AML-193 (cell line): Measurements from ENCODE around the gene NUDT22.

Source experiments
- DNase-seq, 2 experiments: peaks; one replicate each; lab custom pipeline; 2025; lab: John Stamatoyannopoulos, UW

Gene NUDT22

DNA sequence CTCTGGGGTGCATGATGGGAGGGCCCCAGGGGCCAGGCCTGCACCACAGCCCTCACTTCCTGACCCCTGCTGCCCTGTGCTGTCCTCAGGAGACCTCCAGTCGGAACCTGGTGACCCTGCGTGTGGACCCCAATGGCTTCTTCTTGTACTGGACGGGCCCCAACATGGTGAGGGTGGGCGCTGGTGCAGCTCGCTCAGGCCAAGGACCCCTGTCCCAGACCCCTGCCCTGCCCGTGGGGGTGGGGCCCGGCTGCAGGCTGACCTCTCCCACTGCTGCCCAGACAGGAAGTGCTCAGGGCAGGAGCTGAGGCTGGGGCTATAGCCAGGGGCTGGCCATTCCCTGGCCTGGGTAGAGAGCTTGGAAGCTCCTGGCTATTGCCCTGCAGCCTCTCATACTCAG lies 28.3 kb downstream of the NUDT22 start:
- no peak for DNase-seq

DNA sequence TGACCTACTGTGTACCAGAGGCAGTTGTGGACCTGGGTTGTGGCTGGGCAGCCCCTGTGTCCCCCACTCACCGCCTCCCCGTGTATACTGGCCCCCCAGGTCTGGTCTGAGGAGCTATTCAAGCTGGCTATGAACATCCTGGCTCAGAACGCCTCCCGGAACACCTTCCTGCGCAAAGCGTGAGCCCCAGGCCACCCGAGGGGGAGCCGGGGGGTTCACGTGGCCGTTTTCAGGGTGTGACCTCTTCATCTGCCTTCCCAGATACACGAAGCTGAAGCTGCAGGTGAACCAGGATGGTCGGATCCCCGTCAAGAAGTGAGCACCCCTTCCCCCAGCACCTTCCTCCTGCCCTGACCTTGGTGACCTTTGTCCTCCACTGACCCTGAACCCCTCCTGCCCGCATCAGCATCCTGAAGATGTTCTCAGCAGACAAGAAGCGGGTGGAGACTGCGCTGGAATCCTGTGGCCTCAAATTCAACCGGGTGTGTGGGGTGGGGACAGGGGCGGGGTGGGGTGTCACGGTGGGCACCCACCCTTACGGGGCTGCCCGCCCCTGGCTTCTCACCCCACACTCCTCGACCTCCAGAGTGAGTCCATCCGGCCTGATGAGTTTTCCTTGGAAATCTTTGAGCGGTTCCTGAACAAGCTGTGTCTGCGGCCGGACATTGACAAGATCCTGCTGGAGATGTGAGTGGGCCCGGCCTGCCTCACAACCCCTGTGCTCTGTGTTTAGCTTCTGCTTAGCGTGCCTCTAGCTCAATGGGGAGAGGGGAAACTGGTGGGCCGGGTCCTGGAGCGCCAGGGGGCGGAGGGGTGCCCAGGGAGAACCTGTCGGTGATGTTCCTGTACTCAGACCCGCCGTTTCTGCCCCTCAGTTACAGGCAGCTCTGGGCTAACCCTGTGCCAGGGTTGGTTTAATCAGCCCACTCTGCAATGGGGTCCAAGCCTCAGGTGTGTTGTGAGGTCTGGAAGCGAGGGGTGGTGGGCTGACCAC lies 29.4 kb downstream of the NUDT22 start:
- DNase-seq, result no peak

DNA sequence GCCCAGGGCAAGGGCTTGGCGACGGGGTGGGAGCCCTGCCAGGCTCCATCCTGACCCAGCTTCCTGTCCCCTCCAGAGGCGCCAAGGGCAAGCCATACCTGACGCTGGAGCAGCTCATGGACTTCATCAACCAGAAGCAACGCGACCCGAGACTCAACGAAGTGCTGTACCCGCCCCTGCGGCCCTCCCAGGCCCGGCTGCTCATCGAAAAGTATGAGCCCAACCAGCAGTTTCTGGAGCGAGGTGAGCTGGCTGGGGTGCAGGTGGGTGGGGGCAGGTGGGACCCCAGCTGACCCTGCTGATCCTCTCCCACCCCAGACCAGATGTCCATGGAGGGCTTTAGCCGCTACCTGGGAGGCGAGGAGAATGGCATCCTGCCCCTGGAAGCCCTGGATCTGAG lies 30.2 kb downstream of the NUDT22 start:
- no peak for DNase-seq

DNA sequence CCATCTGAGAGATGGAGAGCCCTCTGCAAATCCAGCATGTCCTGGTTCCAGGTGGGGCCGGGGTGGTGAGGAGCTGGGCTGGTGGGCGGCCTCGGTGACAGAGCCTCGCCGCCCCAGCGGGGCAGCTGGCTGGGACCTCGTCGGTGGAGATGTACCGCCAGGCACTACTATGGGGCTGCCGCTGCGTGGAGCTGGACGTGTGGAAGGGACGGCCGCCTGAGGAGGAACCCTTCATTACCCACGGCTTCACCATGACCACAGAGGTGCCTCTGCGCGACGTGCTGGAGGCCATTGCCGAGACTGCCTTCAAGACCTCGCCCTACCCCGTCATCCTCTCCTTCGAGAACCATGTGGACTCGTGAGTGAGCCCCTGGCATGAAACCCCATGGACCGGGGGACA lies 32.3 kb downstream of the NUDT22 start:
- no peak for DNase-seq

DNA sequence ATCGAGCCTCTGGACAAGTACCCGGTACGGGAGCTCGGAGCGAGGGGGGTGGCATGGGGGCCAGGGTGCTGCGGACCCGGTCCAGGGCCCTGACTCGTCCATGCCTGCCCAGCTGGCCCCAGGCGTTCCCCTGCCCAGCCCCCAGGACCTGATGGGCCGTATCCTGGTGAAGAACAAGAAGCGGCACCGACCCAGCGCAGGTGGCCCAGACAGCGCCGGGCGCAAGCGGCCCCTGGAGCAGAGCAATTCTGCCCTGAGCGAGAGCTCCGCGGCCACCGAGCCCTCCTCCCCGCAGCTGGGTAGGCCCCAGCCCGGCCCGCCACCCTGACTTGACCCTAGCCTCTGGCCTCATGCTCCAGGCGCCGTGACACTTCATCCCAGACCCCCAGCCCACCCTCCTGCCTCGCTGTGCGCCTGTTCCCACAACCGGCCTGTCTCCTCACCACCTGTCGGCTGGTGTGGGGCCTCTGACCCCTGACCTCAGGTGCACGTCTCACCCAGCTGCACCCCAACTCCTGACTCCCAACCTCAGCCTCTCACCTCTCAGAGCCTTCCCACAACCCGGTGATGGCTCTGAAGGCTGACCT lies 33.0 kb downstream of the NUDT22 start:
- DNase-seq, result no peak

DNA sequence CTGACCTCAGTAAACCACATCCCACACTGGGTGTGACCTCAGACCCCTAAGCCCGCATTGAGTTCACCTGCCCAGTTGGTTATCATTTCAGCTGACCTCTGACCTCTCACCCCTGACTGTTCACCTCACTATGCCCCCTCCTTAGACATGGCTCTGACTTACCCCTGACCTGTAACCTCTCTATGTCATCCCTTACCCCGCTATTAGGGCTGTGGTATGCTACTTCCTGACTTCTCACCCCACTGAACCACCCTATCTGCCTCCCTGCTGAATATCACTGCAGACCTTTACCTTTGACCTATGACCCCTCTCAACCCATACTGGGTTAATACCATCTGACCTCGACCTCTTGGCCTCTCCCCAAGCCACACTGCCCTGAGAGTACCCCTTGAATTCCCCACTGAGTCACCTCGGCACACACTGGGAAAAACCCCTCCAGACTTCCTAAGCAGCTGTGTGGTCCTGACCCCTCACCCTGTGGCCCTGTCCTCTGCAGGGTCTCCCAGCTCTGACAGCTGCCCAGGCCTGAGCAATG lies 33.5 kb downstream of the NUDT22 start:
- no peak for DNase-seq

DNA sequence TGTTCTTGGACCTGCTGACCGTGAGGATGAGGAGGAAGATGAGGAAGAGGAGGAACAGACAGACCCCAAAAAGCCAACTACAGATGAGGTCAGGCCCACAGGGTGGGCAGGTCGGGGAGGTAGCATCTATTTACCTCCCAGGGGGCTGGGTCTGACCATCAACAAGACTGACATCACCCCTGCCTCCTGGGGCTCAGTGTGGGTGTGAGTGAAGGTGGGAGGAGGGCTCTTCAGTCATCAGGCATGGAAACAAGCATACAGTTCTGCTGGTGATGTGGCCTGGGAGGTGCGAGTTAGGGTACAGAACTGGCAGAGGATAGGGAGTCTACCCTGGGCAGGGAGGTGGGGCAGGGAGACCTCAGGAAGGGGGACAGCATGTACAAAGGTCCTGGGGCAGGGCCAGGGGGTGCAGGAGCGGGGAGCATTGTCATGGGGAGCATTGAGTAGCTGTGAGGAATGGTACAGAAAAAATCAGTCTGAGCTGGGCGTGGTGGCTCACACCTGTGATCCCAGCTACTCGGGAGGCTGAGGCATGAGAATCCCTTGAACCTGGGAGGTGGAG lies 34.2 kb downstream of the NUDT22 start:
- no peak for DNase-seq

DNA sequence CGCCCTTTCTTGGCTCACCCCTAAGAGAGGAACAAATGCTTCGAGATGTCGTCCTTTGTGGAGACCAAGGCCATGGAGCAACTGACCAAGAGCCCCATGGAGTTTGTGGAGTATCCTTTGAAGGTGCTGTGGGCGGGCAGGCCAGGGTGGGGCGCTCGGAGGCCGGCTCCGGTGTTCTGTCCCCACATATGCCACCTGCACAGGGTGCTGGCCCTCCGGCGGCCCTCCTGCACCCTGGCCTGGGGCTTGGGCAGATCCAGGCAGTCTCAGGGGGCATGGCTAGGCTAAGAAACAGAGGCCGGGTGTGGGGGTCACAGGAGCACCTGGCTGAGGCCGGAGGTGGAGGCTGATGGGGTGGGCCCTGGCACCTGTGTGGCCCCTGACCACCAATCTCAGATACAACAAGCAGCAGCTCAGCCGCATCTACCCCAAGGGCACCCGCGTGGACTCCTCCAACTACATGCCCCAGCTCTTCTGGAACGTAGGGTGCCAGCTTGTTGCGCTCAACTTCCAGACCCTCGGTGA lies 35.5 kb downstream of the NUDT22 start:
- DNase-seq, result no peak

DNA sequence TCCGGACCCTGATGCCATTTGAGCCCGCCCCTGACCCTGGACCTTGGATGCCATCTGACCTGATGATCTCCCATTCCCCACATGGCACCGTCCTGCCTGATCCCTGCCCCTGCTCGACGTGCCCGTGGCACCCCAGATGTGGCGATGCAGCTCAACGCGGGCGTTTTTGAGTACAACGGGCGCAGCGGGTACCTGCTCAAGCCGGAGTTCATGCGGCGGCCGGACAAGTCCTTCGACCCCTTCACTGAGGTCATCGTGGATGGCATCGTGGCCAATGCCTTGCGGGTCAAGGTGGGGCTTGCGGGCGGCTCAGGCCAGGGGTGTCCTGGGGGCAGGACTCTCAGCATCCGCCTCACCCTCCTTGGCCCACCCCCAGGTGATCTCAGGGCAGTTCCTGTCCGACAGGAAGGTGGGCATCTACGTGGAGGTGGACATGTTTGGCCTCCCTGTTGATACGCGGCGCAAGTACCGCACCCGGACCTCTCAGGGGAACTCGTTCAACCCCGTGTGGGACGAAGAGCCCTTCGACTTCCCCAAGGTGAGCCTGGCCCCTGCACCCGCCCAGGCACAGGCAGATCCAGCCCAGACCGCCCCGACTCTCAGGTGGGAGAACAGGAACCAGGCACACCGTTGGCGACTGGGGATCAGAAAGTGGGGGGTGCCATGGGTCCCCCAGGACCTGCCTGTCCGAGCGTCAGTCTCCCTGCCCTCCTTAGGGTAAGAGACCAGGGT lies 36.4 kb downstream of the NUDT22 start:
- DNase-seq, result no peak

DNA sequence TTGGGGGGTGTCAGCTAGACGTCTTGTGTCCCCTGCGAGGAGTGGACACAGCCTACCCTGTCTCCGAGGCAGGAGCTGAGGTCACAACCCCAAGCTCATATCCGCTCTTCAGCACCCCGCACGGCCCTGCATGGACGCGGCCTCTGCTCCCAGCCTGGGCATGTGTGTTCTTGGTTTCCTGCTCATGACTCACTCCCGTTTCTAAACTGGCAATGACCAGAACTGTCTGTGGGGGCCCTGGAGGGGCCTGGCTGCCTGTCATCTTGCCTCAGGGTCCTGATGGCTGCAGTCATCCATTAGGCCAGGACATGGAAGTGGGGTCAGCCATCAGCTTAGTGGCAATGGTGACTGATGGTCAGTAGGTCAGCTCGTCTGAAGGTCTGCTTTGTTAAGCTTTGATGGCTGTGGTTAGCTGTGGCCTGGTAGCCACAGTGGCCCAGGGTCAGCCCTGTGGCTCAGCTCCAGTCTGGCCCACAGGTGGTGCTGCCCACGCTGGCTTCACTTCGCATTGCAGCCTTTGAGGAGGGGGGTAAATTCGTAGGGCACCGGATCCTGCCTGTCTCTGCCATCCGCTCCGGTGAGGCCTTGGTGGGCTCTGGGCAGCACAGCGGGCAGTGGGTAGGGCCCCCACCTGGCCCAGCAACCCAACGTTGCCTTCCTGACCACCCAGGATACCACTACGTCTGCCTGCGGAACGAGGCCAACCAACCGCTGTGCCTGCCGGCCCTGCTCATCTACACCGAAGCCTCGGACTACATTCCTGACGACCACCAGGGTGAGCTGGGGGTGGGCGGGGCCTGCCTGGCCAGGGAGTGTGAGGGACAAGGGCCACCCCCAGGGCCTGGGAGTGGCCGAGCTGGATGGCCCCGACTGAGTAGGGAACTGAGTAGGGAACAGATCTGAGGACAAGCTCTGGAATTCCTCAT lies 37.2 kb downstream of the NUDT22 start:
- DNase-seq, result no peak

DNA sequence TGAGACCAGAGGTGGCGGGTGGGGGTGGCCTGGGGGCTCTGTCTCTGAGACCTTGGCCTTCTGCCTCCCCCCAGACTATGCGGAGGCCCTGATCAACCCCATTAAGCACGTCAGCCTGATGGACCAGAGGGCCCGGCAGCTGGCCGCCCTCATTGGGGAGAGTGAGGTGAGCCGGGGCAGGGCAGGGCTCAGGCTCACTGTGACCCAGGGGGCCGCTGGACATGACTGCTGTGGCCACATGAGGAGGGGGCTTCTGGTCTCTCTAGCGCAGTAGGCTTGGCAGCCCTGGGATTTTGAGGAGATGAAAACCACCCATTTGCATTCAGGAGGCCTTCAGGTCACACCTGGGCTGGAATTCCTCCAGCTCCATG lies 37.9 kb downstream of the NUDT22 start:
- DNase-seq, result no peak

DNA sequence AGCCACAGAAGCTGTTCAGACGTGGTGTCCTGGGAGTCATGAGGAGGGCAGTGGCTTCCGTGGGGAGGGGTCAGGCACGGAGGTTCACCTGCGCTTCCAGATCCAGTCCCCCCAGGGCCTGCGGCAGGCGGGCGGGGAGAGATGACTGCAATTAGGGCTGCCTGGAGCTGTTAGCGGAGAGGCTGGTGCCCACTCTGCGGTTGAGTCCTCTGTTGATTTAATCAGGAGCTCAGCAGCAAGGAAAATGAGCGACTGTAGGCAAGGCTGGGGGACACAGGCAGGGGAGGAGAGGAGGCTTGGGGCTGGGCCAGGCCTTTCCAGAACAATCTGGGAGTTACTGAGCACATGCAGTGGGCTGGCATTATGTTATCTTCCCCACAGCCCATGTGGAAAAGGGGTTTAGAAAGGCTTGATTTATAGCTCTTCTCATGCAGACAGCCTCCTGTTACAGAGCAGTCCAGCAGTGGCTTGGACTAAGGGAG lies 38.3 kb downstream of the NUDT22 start:
- no peak for DNase-seq

DNA sequence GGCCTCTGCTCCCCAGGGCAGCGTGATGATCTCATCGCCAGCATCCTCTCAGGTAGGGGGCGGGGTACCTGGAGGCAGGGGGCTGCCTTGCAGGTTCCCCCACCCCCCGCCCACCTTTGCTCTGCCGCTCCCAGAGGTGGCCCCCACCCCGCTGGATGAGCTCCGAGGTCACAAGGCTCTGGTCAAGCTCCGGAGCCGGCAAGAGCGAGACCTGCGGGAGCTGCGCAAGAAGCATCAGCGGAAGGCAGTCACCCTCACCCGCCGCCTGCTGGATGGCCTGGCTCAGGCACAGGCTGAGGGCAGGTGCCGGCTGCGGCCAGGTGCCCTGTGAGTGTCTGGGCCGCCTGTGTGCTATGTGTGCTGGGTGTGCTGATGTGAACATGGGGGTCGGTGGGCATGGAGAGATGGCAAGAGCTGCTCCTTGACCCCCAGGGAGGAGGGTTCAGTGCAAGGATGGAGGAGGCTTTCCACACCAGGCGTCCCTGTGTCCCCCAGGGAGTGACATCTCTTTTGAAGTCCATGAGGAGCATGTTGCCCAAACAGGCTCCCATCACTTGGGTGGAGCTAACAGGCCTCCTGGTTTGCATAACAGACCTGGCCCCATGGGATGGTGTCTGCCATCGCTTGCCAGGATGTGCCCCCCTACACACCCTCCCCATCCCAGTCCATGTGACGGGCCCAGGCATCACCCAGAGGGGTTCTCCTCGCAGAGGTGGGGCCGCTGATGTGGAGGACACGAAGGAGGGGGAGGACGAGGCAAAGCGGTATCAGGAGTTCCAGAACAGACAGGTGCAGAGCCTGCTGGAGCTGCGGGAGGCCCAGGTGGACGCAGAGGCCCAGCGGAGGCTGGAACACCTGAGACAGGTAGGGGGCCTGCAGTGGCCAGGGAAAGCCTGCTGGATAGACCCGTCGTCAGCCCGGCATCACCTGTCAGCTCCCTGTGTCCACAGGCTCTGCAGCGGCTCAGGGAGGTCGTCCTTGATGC lies 39.4 kb downstream of the NUDT22 start:
- no peak for DNase-seq

DNA sequence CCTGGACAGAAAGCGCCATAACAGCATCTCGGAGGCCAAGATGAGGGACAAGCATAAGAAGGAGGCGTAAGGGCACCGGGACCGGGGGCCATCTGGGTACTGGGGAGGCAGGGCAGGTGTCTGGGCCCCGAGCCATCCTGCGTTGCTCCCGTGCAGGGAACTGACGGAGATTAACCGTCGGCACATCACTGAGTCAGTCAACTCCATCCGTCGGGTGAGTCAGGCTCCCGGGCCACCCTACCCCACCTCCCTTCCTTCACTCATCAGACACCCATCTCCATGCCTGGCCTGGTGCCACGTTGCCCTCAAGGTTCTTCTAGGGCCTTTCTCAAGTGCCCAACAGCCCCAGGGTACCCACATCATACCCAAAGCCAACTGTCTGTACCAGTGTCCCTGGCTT lies 40.3 kb downstream of the NUDT22 start:
- no peak for DNase-seq

DNA sequence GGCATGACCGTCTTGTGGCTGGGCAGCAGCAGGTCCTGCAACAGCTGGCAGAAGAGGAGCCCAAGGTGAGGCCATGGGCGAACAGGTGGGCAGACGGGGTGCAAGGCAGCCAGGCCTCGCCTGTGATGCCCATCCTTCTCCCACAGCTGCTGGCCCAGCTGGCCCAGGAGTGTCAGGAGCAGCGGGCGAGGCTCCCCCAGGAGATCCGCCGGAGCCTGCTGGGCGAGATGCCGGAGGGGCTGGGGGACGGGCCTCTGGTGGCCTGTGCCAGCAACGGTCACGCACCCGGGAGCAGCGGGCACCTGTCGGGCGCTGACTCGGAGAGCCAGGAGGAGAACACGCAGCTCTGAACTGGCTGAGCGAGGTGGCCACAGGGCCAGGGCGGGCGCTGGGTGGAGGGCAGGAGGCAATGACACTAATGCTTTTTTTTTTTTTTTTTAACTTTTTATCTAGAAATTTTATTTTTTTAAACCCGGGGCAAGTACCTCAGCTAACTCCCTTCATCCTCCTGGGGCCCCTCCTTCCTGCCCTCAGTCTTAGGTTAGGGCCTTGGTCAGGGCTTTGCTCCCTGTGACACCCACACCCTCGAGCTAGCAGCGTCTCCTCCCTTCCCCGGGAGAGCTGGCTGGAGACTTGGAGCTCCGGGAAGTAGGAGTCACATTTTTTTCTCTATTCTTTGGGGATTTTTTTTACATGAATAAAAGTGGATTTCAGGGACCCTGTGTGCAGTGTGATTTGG lies 41.3 kb downstream of the NUDT22 start:
- no peak for DNase-seq

DNA sequence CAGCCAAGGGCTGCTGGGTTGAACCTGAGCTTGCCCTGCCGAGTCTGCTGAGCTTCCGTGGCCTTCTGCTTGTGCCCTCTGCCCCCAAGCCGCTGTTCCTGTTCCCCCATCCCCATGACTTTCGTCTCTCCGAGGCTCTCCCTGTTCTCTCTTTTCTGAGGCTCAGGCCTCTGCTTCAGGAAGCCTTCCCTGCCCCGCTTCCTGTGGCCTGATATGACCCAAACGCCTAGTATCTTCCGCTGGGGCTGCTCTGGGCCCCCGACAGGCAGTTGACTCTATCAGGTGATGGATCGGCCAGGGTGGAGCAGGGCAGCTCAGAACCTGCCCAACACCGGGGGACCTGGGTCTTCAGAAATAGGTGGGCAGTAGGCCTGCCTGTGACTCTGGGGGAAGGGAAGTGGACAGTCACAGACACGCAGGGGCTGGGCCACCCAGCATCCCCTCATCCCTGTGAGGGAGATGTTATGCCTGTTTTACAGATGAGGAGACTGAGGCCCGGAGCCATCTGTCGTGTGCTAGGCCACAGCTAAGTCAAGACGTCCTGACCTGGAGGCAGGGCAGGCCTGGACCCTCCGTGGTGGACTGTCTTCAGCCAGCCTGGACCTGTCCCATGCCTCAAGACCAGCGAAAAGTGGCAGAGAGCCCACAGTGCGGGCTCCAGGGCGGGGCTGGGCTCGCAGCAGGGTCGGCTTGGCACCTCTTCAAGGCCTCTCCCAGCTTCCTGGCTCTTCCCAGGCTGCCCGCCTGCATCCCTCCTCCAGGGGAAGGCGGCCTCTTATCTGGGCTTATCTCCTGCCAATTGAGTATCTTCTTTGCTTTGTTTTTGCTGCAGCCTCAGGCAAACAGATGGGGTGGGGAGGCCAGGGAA lies 42.2 kb downstream of the NUDT22 start:
- no peak for DNase-seq

DNA sequence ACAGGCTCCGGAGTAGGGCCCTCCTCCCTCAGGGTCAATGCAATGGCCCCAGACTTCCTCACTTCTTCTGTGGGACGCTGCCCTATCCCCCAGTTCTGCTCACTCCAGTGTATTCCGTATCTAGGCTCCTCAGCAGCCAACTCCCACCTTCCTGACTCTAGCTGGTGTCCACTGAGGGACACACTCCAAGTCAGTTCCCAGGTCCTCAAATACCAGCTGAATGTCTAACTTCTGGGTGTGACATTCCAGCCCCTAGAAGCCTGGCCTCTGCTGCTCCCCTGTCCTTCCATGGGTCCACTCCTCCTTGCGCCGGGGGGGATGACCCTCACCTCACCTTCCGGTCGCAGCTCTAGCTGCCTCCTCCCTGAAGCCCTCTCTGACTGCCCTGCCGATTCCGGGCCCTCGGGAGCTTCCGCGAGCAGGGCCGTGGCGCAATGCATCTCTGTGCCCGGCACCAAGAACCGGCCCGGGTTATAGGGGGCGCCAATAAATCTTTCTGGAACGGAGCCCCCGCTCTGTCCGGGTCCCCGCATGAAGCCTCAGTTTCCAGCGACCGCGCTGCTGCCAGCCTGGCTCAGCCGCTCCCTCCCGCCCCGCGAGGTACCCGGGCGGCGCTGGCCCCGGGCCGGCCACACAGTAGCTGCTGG lies 42.9 kb downstream of the NUDT22 start:
- peak; percentile 31 to 39 for DNase-seq
